Urothelium cell line (cell line): ENCODE results near the gene CCDC106.

Experiments
- DNase-seq: peaks from one replicate; pipeline ENCODE4 v3.0.0; 2011; ENCODE audit warnings: low spot score, mixed read lengths
- FAIRE-seq: peaks from 2 replicates; lab custom pipeline; 2011; peaks lifted over from hg19 to GRCh38; lab: Jason Lieb, UNC

CCDC106 gene

DNA sequence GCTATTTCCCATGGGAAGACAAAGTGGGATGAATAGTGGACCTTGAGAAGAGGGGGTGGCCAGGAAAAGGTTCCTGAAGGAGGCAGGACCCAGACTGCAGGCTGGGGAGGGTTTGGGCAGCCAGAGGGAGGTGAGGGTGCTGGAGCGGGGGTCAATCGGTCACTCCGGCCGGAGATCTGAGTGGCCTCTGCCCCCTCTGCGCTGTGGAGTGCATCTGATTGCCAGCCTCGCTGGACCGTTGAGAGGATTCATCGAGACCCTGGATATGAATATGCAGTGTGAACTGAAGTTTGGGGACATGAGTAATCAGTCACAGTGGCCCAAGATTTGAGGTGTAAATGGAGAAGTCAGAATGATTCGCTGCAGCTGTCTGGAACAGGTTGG lies 12.7 kb upstream of the CCDC106 start:
- DNase-seq = no peak
- FAIRE-seq = no peak

DNA sequence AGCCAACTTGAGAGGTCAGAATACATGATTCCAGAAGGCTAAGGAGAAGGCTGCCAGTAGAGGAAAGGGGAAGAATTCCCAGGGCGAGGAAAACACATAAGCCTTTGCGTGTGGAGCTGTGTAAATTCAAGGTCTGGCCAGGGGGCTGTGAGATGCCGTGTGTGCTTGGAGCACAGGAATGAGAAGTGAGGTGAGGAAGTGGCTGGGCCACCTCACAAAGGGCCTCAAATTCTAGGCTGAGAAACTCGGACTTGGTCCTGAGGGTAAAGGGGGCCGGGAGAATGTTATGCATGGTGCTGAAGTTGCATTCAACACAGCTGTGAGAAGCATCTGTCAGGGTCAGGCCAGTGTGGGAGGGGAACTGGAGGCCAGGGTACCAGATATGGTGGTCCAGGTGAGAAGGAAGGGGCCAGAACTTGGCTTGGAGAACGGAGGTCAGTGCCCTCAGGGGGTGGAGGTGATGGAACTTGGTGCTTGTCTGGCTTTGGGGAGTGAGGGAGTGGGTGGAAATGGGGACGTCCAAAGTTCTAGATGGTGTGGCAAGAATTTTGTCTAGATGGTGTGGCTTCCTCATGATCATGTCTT lies 12.1 kb upstream of the CCDC106 start:
- no peak for FAIRE-seq
- no peak for DNase-seq

GRCh38 chr19:55636723-55637122 lies 11.3 kb upstream of the CCDC106 start:
- no peak for DNase-seq

GRCh38 chr19:55637534-55637933 lies 10.5 kb upstream of the CCDC106 start:
- FAIRE-seq (no peak), DNase-seq (no peak)

More at GRCh38 chr19:55636723-55637122, 11.3 kb upstream of the CCDC106 start:
- no peak for FAIRE-seq

GRCh38 chr19:55638864-55639359 lies 9.1 kb upstream of the CCDC106 start:
- peak; percentile 45 for DNase-seq
- no peak for FAIRE-seq

DNA sequence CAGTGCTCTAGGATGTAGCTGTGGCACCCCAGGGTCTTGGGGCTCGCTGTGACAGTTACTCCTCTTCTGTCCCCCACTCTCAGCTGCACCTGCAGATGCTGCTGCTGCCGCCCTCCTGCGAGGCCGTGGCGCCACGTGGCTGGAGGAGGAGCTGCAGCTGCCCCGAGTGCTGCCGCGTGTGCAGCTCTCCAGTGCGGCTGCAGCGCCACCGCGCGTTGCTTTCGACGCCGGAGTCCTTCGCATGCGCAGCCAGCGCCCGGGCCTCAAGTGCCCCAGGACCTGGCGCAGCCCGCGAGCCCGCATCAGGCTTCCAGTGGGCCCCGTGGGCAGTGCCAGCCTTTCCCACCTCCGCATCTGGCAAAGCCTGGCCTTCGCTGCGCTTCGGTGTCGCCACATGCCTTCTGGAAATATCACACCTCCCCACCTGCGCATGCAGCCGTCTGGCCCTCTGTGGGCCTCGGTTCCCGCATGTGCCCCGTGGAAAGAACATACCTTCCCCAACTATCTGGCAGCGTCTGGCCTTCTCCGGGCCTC lies 7.9 kb upstream of the CCDC106 start:
- DNase-seq (no peak), FAIRE-seq (no peak)

GRCh38 chr19:55640577-55641425 lies 7.2 kb upstream of the CCDC106 start, which contains the start of gene ZNF580:
ZNF580 (plus strand) TSS chr19:55641002; CDS start chr19:55642509, 1,507 bp downstream.
- FAIRE-seq = no peak

DNA sequence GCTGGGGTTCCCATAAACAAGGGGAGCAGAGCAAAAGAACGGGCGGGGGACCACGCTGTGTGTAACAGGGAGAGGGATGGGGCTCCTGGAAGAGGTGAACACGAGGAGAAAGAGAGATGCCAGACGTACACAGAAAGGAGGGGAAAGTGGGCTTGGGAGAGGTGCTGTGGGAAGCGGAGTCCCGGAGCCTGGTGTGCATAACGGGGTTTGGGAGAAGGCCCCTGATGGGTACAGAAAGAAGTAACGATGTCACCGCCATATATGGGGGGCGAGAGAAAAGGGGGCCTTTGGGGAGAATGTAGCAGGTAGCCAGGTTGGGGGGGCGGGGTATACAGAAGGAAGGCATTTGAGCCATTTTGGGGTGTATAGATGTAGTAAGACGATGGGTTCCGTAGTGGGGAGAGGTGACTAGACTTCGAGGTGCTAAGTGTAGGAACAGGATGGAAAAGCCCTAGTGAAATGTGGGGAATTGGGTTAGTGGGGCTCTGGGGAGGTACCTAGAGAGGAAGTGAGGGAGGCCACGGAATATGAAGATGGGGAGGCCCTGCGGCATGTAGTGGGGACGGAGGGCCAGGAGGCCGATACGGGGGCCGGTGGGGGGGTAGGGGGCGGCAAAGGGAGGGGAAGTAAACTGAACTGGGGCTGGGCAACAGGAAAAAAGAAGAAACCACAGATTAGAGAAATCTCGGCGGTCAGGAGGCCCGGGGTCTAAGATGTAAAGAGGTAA lies 6.4 kb upstream of the CCDC106 start:
- no peak for DNase-seq
- no peak for FAIRE-seq

More at GRCh38 chr19:55640577-55641425, 7.2 kb upstream of the CCDC106 start, which contains the start of gene ZNF580:
- peak; percentile 80 for DNase-seq

GRCh38 chr19:55642153-55643002 lies 5.6 kb upstream of the CCDC106 start:
- DNase-seq = no peak

DNA sequence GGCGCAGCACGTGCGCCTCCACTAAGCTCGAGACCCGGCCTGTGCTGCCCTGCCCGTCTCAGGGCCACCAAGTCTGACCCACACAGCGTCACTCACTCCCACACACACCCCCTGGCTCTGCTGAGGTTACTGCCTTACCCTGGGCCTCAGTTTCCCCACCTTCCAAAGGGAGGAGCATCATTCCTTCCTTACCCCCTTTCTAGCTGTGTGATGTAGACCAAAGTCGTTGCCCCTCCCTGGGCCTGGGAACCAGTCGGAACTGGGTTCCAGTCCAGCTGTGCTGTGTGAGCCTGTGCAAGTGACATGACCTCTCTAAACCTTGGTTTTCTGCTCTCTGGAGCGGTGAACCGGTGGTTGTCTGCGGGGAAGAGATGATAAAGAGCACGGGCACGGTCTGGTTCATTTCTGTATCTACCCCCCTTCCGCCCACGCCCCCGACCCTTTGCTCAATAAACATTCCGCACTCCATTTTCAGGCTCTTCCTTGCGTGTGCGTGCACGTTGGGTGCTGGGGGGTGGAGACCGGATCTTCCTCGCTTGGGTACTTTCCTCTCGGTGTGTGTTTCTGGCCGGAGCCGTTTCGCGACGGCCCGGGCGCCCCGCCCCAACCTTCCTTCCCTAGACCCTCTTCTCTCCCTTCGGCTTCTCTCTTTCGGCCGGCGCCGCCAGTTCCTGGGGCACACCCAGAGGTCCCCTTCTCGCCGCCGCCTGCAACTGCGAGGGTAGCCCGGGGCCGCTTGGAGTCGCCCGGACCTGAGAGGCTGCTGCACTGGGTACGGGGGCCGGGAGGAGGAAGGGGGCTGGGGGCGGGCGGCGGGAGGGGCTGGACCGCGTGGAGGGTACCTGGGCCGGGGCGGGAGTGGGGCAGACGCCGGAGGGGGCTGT lies 4.8 kb upstream of the CCDC106 start, which contains the start of gene ZNF581:
Gene ZNF581, plus strand, starts transcription at position 647 of the 884 bp plus-strand sequence. CDS start 923 bp downstream, outside the sequence.
- DNase-seq = peak; percentile 74
- no peak for FAIRE-seq

More at GRCh38 chr19:55642153-55643002, 5.6 kb upstream of the CCDC106 start:
- no peak for FAIRE-seq

DNA sequence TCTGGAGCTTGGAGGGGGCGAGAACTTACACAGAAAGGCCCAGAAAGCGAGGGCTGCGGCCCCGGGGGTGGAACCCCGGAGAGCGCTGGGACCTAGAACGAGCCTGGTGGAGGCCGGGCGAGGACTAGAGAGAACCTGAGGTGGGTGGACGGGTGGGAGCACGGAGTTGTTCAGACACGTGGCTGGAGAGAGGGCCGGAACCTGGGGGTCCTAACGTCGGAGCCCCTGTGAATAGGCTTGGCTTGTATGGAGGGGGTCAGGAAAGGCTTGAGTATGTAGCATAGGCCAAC lies 4.2 kb upstream of the CCDC106 start:
- DNase-seq = no peak
- no peak for FAIRE-seq

GRCh38 chr19:55644191-55644833 lies 3.7 kb upstream of the CCDC106 start:
- FAIRE-seq (no peak), DNase-seq (no peak)

DNA sequence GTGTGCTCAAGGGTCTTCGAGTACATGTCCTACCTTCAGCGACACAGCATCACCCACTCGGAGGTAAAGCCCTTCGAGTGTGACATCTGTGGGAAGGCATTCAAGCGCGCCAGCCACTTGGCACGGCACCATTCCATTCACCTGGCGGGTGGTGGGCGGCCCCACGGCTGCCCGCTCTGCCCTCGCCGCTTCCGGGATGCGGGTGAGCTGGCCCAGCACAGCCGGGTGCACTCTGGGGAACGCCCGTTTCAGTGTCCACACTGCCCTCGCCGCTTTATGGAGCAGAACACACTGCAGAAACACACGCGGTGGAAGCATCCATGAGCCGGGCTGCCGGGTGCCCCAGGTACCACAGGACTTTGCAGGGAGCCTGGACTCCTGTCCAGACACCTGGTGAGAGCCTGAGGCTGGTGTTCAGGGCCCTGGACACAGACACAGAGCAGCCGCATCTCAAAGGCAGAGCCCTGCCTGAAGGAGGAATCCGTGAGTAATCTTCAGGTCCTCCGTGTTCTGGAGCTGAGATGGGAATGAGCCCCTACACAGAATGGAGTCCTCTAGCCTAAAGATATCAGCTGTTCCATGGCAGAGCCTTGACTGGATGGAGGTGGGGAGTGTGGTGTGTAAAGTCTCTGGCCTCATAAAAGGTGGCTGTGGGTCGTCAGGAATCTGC lies 3.0 kb upstream of the CCDC106 start:
- DNase-seq = no peak
- FAIRE-seq = no peak

DNA sequence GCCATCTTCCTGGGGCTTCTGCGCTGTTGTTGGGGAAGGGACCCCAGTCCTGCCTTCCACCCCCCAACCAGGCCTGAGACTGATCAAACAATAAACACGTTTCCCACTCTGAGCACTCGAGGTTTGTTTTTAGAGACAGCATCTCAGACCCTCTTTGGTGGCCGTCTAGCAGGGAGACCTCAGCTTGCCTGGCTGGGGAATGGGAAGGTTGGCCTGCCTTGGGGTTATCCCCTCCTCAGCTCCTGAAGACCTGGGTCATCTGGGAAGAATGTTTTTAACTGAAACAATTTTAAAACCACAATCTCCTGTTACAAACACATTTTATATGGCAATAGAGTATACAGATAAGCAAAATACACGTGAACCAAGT lies 2.5 kb upstream of the CCDC106 start:
- DNase-seq = no peak
- FAIRE-seq = no peak

- no peak for FAIRE-seq
Measured at GRCh38 chr19:55646889-55647731, 902 bp upstream of the CCDC106 start.

DNA sequence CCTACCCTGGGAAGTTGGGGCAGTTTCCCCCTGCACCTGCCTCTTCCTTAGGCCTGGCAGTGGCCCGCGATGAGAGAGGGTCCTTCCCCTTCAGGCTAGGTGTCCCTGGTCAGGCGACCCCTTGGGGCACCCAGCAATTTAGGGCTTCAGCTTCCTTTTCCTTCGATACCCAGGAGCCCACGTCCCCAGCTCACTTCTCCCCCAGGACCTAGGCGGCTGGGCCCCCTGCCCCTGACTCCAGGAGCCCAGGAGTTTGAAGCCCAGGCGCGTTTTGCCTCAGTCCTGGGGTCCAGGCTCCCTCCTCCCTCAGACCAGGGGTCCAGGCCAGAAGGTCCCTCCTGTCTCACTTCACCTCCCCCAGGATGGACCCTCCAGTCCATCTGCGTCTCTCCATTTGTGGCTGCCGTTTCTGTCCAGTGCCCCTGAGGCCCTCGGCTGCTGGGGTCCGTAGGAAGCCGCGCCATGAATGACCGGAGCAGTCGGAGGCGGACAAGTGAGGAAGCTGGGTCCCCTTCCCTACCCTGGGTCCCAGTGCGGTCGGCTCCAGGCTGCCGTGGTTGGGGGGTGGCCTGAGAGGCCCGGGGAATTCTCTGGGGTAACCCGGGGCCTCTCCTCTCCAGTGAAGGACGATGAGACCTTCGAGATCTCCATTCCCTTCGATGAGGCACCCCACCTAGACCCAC lies 714 bp downstream of the CCDC106 start:
- DNase-seq = no peak

More at GRCh38 chr19:55646889-55647731, 902 bp upstream of the CCDC106 start:
- no peak for DNase-seq

More for the DNA sequence above, 714 bp downstream of the CCDC106 start:
- no peak for FAIRE-seq
